Pons (tissue), 1 donor: ENCODE data around the gene PLD4.

Experiments used
- DNase-seq: peaks from one replicate; pipeline ENCODE4 v3.0.0-alpha.2; 2016; ENCODE audit warnings: low spot score

The PLD4 gene

GRCh38 chr14:104955396-104955770 lies 30.7 kb downstream of the PLD4 start:
- no peak for DNase-seq

GRCh38 chr14:104956290-104956890 lies 31.7 kb downstream of the PLD4 start:
- DNase-seq = no peak

- no peak for DNase-seq
These were observed 32.8 kb downstream of the PLD4 start for GRCh38 chr14:104957146-104958113.

GRCh38 chr14:104964546-104964945 lies 39.9 kb downstream of the PLD4 start:
- no peak for DNase-seq

- no peak for DNase-seq
These were observed 41.0 kb downstream of the PLD4 start for GRCh38 chr14:104965561-104966231.

- DNase-seq = no peak
These were observed 41.7 kb downstream of the PLD4 start for GRCh38 chr14:104966261-104966865.

GRCh38 chr14:104966981-104967385 lies 42.3 kb downstream of the PLD4 start:
- no peak for DNase-seq

- DNase-seq = no peak
These were observed 42.9 kb downstream of the PLD4 start for GRCh38 chr14:104967386-104968152.

- no peak for DNase-seq
These were observed 43.5 kb downstream of the PLD4 start for GRCh38 chr14:104968153-104968527.

GRCh38 chr14:104968541-104969401 lies 44.1 kb downstream of the PLD4 start:
- no peak for DNase-seq

- no peak for DNase-seq
These were observed 45.1 kb downstream of the PLD4 start for GRCh38 chr14:104969741-104970230.

- no peak for DNase-seq
These were observed 45.8 kb downstream of the PLD4 start for GRCh38 chr14:104970231-104971068.

GRCh38 chr14:104971447-104972240 lies 47.0 kb downstream of the PLD4 start:
- no peak for DNase-seq

- no peak for DNase-seq
These were observed 47.8 kb downstream of the PLD4 start for GRCh38 chr14:104972301-104973134.

GRCh38 chr14:104973135-104973384 lies 48.4 kb downstream of the PLD4 start:
- DNase-seq = no peak

GRCh38 chr14:104973385-104974145 lies 48.9 kb downstream of the PLD4 start:
- DNase-seq = no peak

- DNase-seq = no peak
These were observed 49.5 kb downstream of the PLD4 start for GRCh38 chr14:104974146-104974541.
